Middle frontal gyrus (tissue), 1 donor: ENCODE measurements around the gene EFNA5.

ENCODE experiments used
- DNase-seq: peaks from one replicate; pipeline ENCODE4 v3.0.0-alpha.2; 2015; ENCODE audit warnings: low spot score; ENCODE audit errors: extremely low spot score

EFNA5 gene

DNA sequence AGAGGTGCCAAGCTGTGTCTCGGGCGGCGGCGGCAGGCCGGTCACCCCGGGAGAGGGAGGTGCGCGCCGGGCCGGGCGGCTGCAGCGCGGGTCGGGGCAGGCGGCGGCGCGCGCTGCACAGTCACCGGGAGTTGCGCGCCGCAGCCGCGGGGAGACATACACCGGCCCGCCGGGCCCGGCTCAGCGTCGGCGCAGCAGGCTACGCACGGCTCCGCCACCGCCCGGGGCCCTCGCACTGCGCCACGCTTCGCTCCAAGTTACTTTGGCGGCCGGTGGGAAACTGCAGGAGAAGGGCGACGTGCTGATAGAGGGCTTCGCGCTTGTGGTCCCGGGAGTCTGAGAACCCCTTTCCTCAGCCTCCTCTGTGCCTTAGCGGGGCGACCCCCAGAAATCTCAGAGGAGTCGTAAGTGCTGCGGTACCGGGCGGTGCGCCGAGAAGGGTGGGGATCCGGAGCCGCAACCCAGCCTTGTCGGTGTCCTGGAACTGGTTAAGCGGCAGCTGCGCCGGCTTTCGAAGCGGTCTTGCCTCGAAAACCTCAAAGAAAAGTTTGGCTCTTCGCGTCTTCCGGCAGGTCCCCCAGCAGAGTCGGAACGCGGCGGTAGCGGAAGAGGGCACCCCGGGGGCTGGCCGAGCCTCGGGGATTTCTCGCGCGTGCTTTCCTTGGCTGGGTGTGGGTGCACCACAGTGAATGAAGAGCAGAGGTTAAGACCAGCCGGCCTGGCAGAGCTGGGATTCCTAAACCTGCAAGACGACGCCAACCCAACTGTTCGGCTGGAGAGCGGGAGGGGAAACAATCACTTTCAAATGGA, at the start of gene EFNA5:
EFNA5 (minus strand) TSS at position 6 of the 810 bp plus-strand sequence.
- no peak for DNase-seq

- no peak for DNase-seq
Observed at GRCh38 chr5:107719034-107719606, 48.4 kb upstream of the EFNA5 start.

GRCh38 chr5:107717816-107718215, 47.1 kb upstream of the EFNA5 start:
- no peak for DNase-seq

GRCh38 chr5:107713228-107713627, 42.5 kb upstream of the EFNA5 start:
- no peak for DNase-seq

DNA sequence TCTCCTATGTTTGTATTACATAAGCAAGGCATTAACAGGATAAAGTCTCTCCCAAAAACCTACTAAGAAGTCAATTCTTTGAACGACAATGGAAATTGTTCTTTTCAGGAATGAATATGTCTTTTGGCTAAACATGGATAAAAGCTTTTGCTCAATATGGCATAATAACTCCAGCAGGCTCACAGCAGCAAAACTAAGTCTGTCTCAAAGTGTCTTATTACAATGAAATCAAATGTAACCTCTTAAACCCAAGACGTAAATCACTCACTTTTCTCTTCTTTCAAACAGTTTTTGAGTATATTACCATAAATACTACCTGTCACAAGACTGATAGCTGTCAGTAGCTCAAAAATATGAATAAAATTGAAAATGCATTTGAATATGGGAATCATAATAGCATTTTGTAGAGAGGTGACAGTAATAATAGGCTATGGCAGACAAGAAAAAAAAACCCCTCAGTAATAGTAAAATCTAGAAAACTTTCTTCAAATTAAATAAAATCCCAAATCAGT, 41.7 kb upstream of the EFNA5 start:
- DNase-seq = no peak

GRCh38 chr5:107705402-107706014, 34.8 kb upstream of the EFNA5 start:
- no peak for DNase-seq

DNA sequence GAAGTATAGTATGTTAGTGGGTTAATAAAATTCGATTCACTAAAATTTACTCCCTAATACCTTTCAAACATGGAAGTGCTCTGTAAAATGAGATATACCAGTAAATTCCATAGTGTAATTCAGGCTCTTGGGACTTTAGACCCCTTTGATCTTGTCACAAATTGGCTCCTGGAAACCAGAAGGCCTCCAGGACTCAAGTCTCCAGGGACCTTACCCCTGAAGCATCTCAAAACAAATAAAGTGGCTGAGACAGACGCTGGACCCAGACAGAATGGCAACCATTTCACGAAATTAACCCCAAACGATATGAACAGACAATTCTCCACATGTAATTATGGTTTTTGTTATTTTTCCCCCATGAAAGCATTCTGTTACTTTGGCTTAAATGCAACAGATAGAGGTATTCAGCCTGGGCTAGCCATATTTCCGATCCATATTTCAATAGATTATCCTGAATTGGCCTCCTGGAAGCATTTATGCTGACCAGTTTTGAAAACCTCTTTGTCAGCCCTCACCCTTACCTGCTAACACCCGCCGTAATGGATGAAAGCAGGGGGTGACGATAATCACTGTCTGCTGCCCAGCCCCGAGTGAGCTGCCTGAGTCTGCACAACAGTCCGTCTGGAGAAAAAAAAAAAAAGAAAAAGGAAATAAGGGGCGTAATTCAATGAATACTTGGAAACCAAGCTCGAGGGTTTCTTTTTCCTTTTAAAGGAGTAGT, 34.1 kb upstream of the EFNA5 start:
- DNase-seq = no peak

DNA sequence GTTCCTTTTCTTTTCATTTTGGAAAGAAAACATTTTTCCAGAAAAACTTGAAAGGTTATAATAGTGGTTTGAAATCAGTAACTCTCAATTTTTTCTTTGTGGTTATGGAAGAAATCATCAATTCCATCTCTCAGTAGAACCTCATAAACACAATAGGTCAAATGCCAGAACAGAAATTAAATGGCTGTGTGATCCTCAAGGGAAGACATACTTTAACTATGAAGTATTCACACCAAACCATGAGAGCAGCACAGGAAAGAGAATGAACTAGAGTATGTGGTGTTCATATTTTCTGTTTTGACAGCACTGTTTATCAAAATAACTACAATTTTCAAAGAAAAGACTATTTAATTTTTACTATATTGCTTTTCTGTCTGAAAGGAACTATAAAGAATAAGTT, 29.7 kb upstream of the EFNA5 start:
- DNase-seq = no peak

GRCh38 chr5:107699425-107699824, 28.7 kb upstream of the EFNA5 start:
- DNase-seq = no peak

DNA sequence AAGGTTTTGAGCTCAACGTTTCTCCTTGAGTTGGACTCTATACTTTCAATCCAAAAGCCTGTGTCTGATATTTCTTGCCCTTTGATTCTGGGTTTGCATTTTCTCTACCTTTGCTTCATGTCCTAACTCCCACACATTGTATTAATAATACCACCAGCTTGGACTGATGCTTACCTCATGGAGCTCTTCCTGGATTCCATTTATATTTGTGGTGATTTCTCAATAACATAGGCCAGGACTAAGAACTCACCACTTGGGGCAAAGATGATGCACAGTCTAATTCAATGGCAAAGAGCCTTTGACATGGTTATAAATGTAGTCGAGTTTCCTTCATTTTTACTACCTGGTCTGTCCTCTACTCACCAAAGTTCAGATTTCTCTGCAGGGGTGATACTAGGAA, 27.5 kb upstream of the EFNA5 start:
- no peak for DNase-seq

- DNase-seq = no peak
Observed at GRCh38 chr5:107696498-107696897, 25.8 kb upstream of the EFNA5 start.

DNA sequence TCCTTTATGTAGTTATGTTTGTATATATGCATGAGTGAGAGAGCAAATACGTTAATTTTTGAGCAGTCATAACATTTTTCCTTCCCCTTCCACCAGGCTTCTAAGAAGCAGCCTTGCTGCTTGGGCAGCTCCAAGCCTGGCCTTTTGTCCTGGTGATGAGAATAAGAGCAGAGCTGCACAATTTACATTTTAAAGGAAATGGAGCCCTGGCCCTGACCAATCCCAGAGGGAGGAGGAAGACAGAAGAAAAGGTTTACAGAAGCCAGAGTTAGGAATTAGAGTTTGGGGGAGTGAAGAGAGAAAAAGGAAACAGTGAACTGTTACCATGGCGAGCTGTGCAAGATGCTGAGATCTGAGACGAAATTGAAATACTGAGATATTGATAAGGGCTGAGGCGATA, 25.3 kb upstream of the EFNA5 start:
- no peak for DNase-seq

DNA sequence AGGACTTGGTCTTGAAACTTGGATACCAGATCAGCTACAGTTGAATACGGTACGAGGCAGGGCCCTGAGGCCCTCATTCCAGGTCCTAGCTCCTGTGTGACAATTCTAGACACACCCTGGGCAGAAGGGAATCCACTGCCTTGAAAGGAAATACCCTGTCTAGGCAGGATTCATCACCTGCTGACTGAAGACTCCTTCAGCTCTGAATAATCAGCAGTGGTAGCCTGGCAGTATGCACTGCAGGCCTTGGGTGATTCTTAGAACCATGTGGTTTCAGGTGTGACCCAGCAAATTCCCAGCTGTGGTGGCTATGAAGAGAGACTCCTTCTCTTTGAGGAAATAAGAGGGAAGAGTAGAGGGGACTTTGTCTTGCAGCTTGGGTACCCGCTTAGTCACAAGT, 17.2 kb upstream of the EFNA5 start:
- DNase-seq = no peak

DNA sequence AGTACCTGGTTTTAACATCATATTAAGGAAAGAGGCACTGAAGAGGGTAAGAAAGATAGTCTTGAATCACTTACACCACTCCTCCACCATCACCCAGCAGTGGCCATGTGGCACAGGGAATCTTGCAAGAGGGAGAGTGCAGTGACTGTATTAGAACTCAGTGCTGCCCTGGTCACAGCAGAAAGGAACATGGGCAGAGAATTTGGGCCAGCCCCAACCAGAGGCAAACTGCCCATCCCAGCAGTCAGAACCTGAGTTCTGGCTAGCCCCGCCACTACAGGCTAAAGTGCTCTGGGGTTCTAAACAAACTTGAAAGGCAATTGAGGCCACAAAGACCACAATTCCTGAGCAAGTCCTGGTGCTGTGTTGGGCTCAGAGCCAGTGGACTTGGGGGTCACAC, 16.7 kb upstream of the EFNA5 start:
- no peak for DNase-seq

GRCh38 chr5:107682533-107682932, 11.8 kb upstream of the EFNA5 start:
- DNase-seq = no peak

GRCh38 chr5:107680799-107681198, 10.1 kb upstream of the EFNA5 start:
- no peak for DNase-seq

GRCh38 chr5:107680099-107680498, 9.4 kb upstream of the EFNA5 start:
- DNase-seq = no peak

DNA sequence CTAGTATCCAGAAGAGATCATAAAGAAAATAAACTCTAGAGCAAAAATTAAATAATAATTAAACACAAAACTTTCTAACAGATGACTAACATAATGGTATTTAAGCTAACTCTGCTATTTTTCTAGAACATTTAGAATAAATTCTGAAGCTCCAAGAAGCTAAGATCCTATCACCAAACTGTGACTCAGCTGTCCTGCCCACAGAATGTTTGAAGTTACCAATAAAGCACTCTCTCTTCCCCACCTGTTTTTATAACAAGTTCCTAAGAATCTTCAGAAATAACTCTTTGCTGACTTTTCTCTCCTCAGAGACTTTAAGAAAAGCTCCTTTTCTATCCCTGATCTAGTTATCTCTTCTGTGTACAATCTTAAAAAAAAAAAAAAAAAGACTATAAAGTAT, 6.0 kb upstream of the EFNA5 start:
- no peak for DNase-seq

DNA sequence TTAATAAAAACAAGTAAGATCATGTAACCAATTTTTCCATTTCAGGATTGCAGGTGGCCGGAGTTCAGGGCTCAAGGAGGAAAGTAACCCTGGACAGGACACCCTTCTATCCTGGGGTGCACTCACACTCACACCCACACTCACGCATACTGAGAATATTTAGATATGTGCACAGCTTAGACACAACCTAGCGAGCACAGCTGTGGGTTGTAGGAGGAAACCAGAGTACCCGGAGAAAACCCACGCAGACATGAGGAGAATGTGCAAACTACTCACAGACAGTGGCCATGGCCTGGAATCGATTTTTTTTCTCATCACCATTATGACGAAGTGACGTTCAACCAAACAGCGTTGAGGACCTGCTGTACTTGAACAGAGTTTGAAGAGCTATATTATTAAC, 4.5 kb upstream of the EFNA5 start:
- no peak for DNase-seq

GRCh38 chr5:107674655-107675054, 3.9 kb upstream of the EFNA5 start:
- no peak for DNase-seq

DNA sequence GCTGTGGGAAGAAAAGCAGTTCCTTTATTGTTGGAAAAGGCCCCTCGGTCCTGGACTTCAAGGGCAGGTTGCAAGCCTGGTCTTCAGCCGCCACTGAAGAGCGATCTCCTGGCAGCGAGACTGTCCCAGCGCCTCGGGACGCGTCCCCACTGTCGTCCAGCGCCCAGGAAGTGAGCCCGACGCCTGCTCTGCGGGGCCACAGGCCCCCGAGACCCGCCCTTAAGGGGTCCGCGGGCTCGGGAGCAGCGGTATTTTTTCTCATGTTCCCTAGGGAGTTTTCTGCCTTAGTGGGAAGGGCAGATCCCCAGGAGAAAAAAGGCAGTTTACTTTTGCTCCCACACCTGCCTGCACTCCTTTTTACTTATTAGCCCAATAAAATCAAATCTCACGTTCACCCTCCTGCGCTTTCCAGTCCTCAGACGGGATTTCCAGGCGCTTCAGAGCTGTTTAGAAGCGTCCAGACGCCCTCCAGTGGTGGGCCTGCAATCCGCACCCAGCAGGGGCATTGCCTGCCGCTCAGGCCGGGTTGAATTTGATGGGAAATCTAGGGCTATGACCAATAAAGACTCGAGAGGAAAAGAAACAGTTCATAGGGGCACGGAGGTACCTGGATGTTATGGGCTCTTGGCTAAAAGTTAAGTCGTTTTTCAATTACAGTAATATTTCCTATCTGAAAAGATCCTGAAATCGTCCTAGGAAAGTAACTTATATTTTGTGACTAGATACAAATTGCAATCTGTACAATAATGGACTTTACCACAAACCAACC, 2.8 kb upstream of the EFNA5 start:
- DNase-seq = peak; percentile 80
